A549 (cell line): ENCODE measurements around the gene NMNAT2.
"Not testable (repeated sequence)": the region's sequence is repeated elsewhere in the genome, so short reads cannot be mapped to it uniquely, and the experiment has no call there.

Experiments used
- CTCF ChIP-seq: fragments of >200 bp; sonication (Bioruptor Twin); formaldehyde crosslinking; IDR thresholded peaks from 3 replicates; pipeline ENCODE4 v1.5.1; 2016
- EP300 ChIP-seq, 2 experiments: fragments of >200 bp; sonication (Bioruptor Twin); formaldehyde crosslinking; IDR thresholded peaks; 2 replicates in 1 of 2; 3 replicates in 1 of 2; pipeline ENCODE4 v1.6.1; 2016 to 2017
- MAX ChIP-seq: IDR thresholded peaks from 2 replicates; pipeline ENCODE4 v1.6.1; 2012
- POLR2A ChIP-seq: IDR thresholded peaks from 2 replicates; pipeline ENCODE4 v1.6.1; 2012; ENCODE audit warnings: mild to moderate bottlenecking, low read length

- not testable (repeated sequence) for TF ChIP-seq CTCF; POLR2A; MAX; EP300 (IDR thresholded peaks at IDR 0.05)
Measured at GRCh38 chr1:183401565-183401964, 16.6 kb downstream of the NMNAT2 start.
